GM19372 (cell line): ENCODE results near the gene PTPRD.

ENCODE experiments used
- ATAC-seq: cut with Tn5 transposase; IDR thresholded peaks from one replicate; pipeline ENCODE4 v1.9.1; 2021; ENCODE audit warnings: mild to moderate bottlenecking, low read depth, moderate library complexity; ENCODE audit not compliant: unreplicated experiment

The PTPRD gene

DNA sequence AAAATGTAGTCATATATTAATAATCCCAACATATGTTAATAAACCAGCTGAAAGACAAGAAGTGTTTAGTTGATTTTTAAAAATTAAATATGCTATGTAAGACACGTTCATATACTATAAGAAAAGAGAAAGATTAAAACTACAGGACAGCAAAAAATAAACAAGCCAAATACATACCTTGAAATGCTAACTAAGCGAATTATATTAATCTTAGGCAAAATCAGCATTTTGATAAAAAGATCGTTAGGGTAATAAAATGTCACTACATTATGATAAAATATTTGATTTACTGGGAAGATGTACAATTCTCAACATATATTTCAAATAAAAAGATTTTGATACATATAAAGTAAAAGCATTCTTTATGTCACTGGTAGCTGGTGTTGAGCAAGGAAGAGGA, 938.3 kb downstream of the PTPRD start:
- no peak for ATAC-seq

DNA sequence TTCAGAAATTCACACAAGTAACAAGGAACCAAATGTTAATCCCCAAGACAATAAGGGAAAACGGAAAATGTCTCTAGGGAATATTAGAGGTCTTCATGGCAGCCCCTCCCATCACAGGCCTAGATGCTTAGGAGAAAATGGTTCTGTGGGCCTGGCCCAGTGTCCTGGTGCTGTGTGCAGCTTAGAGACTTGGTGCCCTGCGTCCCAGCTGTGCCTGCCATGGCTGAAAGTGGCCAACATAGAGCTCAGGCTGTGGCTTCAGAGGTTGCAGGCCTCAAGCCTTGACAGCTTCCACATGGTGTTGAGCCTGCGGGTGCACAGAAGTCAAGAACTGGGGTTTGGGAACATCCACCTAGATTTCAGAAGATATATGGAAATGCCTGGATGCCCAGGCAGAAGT, 942.3 kb downstream of the PTPRD start:
- ATAC-seq, result no peak

GRCh38 chr9:9645006-9645405, 967.8 kb downstream of the PTPRD start:
- ATAC-seq, result no peak

DNA sequence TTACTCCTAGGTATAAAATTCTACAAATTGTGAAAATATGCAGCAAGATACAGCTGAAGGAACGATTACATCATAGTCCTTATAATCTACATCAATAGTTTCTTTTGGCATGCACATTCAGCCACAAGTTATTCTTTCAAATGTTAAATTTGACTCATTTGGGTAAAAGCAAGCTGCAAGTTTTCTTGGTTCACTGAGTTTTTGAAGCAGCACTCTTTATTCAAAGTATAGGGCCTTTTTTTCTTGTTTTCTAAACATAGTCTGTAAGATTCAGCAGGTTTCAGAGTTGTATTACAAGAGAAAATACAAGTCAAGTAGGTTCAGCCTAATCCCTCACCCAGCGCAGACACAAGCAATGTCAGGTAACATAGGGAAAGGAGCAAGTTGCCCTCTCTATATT, 981.5 kb downstream of the PTPRD start:
- ATAC-seq, result peak; percentile 48

DNA sequence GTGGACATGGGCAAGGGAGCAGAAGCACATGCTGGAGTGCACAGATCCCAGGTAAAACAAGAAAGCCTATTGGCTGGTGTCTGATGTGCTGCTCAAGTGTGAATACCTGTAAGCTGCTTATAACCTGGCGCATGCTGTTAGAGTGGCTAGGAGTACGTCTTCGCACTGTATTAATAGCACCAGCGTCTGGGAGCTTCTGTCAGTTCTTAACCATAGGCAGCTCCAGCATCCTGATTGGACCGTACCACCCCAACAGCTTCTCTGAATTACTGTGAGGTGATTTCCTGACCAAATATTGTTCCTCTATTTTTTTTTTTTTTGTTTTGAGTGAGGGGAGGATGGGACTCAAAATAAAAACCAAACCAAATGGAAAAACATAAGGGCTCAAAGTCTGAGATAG, 987.6 kb downstream of the PTPRD start:
- ATAC-seq, result no peak

- no peak for ATAC-seq
These were observed 989.3 kb downstream of the PTPRD start for GRCh38 chr9:9623506-9623905.

DNA sequence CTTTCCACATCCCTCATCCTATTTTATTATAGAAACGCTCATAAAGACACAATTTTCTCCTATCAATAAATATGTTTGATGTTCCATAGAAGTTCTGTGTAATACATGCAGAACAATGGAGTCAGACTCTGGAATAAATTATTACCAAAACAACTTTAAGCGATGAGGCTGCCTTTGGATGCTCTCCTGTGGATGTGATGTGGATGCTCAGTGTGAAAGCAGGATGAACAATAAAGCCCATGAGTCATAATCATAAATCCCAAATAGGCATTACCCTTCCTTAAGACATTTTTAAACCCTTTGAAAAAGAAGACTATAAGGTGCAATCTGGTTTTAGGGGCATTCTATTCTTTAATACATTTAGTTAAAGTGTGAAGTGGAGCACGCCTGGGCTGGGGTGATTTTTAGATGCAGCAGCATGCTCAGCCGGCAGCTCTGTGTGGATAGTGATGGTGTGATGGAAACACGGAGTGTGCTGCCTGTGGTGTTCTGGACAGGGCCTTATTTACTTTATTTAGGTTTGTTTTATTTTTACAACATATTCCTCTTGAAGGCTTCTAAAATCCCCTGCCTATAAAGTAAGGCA, 991.4 kb downstream of the PTPRD start:
- ATAC-seq, result no peak

GRCh38 chr9:9620736-9621135, 992.1 kb downstream of the PTPRD start:
- no peak for ATAC-seq

- ATAC-seq, result no peak
These were observed 997.7 kb downstream of the PTPRD start for GRCh38 chr9:9615086-9615485.

DNA sequence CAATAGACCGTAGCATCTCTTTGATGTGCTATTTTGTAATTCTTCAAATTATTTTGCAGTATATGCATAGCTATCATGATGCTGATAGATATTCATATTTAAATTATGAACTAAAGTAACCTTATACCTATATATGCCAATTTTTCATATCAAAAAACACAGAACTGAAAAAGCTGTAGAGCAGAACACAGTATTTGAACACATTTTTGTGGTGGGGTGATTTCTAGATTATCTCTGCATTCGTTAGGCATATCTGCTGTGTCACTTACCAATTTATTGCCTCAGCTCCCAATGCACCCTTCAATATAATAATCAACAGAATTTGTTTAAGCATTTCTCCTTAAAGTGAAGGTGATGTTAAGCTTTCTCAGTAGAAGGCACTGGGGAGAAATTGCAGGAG, 998.2 kb downstream of the PTPRD start:
- no peak for ATAC-seq

DNA sequence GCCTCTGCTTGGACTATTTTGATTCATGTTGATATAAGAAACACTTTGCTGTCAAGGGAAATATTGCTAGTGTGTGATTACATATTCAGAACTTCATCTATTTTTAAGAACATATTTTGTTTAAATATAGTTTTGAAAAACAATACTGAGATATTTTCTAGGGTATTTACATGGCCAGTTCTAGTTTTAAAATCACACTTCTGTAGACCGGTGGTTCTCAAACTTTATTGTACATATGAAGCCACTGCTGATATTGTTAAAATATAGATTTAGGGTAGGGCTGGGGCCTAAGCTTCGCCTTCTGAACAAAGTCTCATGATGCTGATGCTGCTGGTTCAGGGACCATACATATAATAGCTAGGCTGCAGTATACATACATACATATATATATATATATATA, 1000.0 kb downstream of the PTPRD start:
- ATAC-seq, result peak; percentile 47

GRCh38 chr9:9612270-9612669, 1000.5 kb downstream of the PTPRD start:
- peak; percentile 73 for ATAC-seq

DNA sequence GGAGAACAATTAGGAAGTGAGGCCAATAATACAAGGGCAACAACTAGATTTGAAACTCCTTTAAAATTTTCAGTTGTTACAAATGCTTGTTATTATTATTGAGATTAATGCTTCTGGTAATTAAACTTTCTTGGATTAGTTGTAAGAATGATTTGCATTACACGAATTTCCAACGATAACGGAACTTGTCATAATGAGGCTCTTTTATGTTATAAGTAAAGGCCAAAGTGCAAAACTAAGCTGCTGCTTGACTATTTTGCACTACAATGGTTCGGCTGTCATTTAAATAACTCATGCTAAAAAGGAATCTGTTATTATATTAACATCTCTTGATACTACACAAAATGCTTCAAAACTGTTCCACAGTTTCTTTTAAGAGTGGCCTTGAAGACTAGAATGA, 1007.1 kb downstream of the PTPRD start:
- no peak for ATAC-seq

- no peak for ATAC-seq
These were observed 1009.5 kb downstream of the PTPRD start for GRCh38 chr9:9603345-9603744.

GRCh38 chr9:9598723-9599122, 1014.1 kb downstream of the PTPRD start:
- no peak for ATAC-seq

- ATAC-seq, result no peak
These were observed 1020.7 kb downstream of the PTPRD start for GRCh38 chr9:9592104-9592503.

GRCh38 chr9:9585920-9586319, 1026.9 kb downstream of the PTPRD start:
- ATAC-seq, result no peak

DNA sequence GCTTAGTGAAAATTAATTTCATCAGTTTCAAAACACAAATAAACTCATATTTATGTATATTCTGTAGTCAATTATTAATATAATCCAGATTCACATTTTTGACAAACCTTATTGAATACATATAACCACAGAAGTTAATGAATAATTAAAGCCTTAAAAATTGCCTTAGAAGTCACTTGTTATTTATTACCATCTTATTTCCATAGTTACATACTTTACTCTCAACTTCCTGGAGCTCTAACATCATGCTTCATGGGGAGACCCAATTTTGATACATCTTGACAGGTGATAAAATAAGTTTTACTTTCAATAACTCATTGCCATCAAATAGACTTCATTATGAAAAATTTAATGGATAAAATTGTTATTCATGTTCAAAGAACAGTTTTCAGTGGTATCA, 1038.7 kb downstream of the PTPRD start:
- no peak for ATAC-seq

DNA sequence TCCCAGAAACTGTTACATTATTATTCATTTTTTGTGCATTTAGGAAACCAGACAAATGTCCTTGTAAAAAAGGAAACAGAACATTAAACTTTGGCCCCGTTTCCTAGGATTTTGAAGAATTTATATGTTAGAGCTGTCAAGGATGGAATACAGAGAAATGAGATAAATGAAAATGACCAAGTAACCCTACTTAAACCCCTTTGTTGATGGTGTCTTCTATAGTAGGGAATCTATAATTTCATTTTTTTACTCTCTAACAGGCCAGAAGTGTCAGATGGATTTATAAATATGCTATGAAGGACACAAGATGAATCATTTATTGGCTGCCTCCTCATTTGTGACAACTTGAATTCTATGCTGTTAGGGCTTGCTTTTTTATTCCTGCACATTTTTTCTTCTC, 1047.1 kb downstream of the PTPRD start:
- no peak for ATAC-seq

DNA sequence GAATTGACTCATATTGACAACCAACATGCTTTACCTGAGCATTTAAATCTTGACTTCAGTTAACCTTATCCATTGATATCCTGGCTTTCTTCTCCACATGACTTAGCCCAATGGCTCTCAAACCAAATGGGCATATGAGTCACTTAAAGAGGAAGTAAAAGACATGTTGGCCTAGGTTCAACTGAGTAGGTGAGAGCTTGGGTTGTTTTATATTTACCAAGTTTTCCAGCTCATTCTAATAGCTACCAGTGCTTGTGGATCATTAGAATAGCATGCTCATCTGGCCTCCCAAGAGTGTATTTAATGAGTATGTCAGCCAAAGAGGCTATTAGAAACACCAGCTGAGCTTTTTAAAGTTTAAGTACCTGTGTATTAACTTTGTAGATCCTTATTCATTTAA, 1049.0 kb downstream of the PTPRD start:
- ATAC-seq, result no peak

DNA sequence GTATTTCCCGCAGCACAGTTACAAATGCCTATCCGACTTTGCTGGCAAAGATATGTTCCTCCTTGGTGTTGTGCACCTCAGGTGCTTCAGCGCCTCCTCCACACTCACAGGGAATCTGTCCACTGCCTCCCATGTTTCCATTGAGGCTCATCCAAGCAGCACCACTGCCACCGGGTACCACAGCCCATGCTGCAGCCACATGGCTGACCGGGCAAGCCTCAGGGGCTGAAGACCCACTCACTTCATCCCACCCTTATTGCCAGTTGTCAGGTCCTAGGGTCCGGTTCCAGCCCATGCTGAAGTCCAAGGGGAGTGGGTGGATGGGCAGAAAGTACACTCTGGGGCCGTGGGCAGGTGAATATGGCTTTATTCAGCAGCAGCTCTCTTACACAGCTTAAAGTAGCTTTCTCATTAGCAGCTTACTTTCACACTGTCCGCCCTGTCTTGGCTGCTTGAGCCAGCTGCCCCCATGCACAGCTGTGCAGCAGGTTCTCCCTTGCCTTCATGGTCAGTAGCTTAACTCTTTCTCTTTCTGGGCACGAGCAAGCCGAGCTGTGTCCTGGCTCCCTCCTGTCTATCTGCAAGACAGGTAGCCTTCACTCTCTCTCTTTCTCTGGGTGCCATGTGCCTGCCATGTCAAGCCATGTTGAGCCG, 1052.3 kb downstream of the PTPRD start:
- no peak for ATAC-seq

DNA sequence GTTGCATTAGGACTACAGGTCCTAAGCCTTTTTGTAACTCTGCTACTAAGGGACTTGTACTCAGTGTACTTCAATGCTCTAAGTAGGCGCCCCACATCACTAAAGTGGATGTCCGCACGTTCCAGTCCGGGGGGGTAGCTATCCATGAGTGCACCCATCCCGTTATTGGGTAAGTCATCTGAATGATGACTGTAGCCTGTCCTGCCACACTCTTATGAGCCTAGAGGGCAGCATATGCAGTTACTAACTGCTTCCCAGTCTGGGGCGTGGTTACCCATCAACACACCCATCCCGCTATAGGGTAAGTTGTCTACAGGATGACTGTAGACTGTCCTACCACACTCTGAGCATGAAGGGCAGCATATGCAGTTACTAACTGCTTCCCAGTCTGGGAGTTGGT, 1053.9 kb downstream of the PTPRD start:
- ATAC-seq, result no peak
